ENCODE results near the gene SCN1B. TPM values are rescaled to one million over a fixed set of nuclear protein-coding genes. Genes with fewer than 3 reads are reported as not detected.
A peak's percentile ranks its signal among the peaks of the same experiment; 100 is the strongest.

SCN1B gene
- total and polyA plus RNA-seq, 2 of the 13 experiments (the other 11 are each of a cell fraction or from before 2014, with no cell fraction given), result 2.7 to 20.1 TPM

GRCh38 chr19:35027851-35028599 lies 2.2 kb upstream of the SCN1B start (continued):
- no peak for TF ChIP-seq HNF1A (IDR thresholded peaks at IDR 0.05; ENCODE audit: low read depth)
- TF ChIP-seq HNF1A (CRISPR knock-in tag; IDR thresholded peaks at IDR 0.05; ENCODE audit: borderline replicate concordance), result no peak
- peak; percentile 69 for TF ChIP-seq RBM22 (optimal IDR thresholded peaks at IDR 0.05; ENCODE audit: low read length)
- TF ChIP-seq, protein P1, sequence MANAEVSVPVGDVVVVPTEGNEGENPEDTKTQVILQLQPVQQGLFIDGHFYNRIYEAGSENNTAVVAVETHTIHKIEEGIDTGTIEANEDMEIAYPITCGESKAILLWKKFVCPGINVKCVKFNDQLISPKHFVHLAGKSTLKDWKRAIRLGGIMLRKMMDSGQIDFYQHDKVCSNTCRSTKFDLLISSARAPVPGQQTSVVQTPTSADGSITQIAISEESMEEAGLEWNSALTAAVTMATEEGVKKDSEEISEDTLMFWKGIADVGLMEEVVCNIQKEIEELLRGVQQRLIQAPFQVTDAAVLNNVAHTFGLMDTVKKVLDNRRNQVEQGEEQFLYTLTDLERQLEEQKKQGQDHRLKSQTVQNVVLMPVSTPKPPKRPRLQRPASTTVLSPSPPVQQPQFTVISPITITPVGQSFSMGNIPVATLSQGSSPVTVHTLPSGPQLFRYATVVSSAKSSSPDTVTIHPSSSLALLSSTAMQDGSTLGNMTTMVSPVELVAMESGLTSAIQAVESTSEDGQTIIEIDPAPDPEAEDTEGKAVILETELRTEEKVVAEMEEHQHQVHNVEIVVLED (CRISPR knock-in tag; IDR thresholded peaks at IDR 0.05; ENCODE audit: borderline replicate concordance), result no peak
- no peak for TF ChIP-seq ZNF768 (CRISPR knock-in tag; IDR thresholded peaks at IDR 0.05)
- peak; percentile 51; the same call in 1 of the 2 replicates for TF ChIP-seq ZMYM3 (CRISPR knock-in tag; IDR thresholded peaks at IDR 0.05)
- TF ChIP-seq, protein P2, sequence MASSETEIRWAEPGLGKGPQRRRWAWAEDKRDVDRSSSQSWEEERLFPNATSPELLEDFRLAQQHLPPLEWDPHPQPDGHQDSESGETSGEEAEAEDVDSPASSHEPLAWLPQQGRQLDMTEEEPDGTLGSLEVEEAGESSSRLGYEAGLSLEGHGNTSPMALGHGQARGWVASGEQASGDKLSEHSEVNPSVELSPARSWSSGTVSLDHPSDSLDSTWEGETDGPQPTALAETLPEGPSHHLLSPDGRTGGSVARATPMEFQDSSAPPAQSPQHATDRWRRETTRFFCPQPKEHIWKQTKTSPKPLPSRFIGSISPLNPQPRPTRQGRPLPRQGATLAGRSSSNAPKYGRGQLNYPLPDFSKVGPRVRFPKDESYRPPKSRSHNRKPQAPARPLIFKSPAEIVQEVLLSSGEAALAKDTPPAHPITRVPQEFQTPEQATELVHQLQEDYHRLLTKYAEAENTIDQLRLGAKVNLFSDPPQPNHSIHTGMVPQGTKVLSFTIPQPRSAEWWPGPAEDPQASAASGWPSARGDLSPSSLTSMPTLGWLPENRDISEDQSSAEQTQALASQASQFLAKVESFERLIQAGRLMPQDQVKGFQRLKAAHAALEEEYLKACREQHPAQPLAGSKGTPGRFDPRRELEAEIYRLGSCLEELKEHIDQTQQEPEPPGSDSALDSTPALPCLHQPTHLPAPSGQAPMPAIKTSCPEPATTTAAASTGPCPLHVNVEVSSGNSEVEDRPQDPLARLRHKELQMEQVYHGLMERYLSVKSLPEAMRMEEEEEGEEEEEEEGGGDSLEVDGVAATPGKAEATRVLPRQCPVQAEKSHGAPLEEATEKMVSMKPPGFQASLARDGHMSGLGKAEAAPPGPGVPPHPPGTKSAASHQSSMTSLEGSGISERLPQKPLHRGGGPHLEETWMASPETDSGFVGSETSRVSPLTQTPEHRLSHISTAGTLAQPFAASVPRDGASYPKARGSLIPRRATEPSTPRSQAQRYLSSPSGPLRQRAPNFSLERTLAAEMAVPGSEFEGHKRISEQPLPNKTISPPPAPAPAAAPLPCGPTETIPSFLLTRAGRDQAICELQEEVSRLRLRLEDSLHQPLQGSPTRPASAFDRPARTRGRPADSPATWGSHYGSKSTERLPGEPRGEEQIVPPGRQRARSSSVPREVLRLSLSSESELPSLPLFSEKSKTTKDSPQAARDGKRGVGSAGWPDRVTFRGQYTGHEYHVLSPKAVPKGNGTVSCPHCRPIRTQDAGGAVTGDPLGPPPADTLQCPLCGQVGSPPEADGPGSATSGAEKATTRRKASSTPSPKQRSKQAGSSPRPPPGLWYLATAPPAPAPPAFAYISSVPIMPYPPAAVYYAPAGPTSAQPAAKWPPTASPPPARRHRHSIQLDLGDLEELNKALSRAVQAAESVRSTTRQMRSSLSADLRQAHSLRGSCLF (CRISPR knock-in tag; IDR thresholded peaks at IDR 0.05; ENCODE audit: borderline replicate concordance), result no peak
- no peak for TF ChIP-seq RFX3 (CRISPR knock-in tag; IDR thresholded peaks at IDR 0.05)
- TF ChIP-seq ZNF468 (CRISPR knock-in tag; IDR thresholded peaks at IDR 0.05), result no peak
- TF ChIP-seq SMAD9 (CRISPR knock-in tag; IDR thresholded peaks at IDR 0.05), result no peak
- TF ChIP-seq ZFP41 (CRISPR knock-in tag; IDR thresholded peaks at IDR 0.05; ENCODE audit: borderline replicate concordance), result no peak
- TF ChIP-seq ATRX (CRISPR knock-in tag; IDR thresholded peaks at IDR 0.05; ENCODE audit: borderline replicate concordance), result no peak
- TF ChIP-seq ZNF672 (CRISPR knock-in tag; IDR thresholded peaks at IDR 0.05), result no peak
- TF ChIP-seq ZC3H4 (CRISPR knock-in tag; IDR thresholded peaks at IDR 0.05; ENCODE audit: borderline replicate concordance), result no peak
- TF ChIP-seq HOXA3 (CRISPR knock-in tag; IDR thresholded peaks at IDR 0.05), result no peak
- TF ChIP-seq ATF4 (CRISPR knock-in tag; IDR thresholded peaks at IDR 0.05), result no peak
